GM21360 (cell line): ENCODE data around the gene SCAF11.

Source experiments
- ATAC-seq: cut with Tn5 transposase; IDR thresholded peaks from one replicate; pipeline ENCODE4 v1.9.1; 2021; ENCODE audit warnings: mild to moderate bottlenecking, moderate library complexity; ENCODE audit not compliant: unreplicated experiment

The SCAF11 gene

GRCh38 chr12:45915405-45915804, 75.0 kb downstream of the SCAF11 start:
- ATAC-seq = no peak

GRCh38 chr12:45914090-45914489, 76.3 kb downstream of the SCAF11 start:
- ATAC-seq = no peak

GRCh38 chr12:45913631-45914030, 76.7 kb downstream of the SCAF11 start:
- ATAC-seq = no peak

- no peak for ATAC-seq
Measured at GRCh38 chr12:45912774-45913173, 77.6 kb downstream of the SCAF11 start.

- no peak for ATAC-seq
Measured at GRCh38 chr12:45909041-45909713, 81.2 kb downstream of the SCAF11 start.

GRCh38 chr12:45907955-45908354, 82.4 kb downstream of the SCAF11 start:
- peak; percentile 38 for ATAC-seq

GRCh38 chr12:45898094-45898493, 92.3 kb downstream of the SCAF11 start:
- ATAC-seq = no peak

- ATAC-seq = no peak
Measured at GRCh38 chr12:45895961-45896360, 94.4 kb downstream of the SCAF11 start.

- no peak for ATAC-seq
Measured at GRCh38 chr12:45893240-45893639, 97.1 kb downstream of the SCAF11 start.

- no peak for ATAC-seq
Measured at GRCh38 chr12:45890276-45890675, 100.1 kb downstream of the SCAF11 start.

GRCh38 chr12:45887544-45887943, 102.8 kb downstream of the SCAF11 start:
- no peak for ATAC-seq

- no peak for ATAC-seq
Measured at GRCh38 chr12:45886685-45887084, 103.7 kb downstream of the SCAF11 start.

GRCh38 chr12:45883187-45883586, 107.2 kb downstream of the SCAF11 start:
- no peak for ATAC-seq

GRCh38 chr12:45880533-45880932, 109.8 kb downstream of the SCAF11 start:
- no peak for ATAC-seq

- no peak for ATAC-seq
Measured at GRCh38 chr12:45879363-45879895, 110.9 kb downstream of the SCAF11 start.

GRCh38 chr12:45878630-45879255, 111.6 kb downstream of the SCAF11 start:
- ATAC-seq = no peak

- no peak for ATAC-seq
Measured at GRCh38 chr12:45877069-45877468, 113.3 kb downstream of the SCAF11 start.

GRCh38 chr12:45872446-45872845, 117.9 kb downstream of the SCAF11 start:
- ATAC-seq = no peak
